A549 treated with CpdA at 1 μM for 4 hours (cell line): ENCODE measurements around the gene COX6A2. TPM values are rescaled to one million over a fixed set of nuclear protein-coding genes. Genes with fewer than 3 reads are reported as not detected.

Experiments used
- total RNA-seq: library from RNA; stranded (reverse); fragments of 200-300 nt; extraction: Qiagen RNA extraction; gene quantifications from 5 replicates; pipeline ENCODE4 v1.2.3, GENCODE V29; 2022; ENCODE audit warnings: low read depth

COX6A2 gene
- total RNA-seq = not detected in 5 replicates

DNA sequence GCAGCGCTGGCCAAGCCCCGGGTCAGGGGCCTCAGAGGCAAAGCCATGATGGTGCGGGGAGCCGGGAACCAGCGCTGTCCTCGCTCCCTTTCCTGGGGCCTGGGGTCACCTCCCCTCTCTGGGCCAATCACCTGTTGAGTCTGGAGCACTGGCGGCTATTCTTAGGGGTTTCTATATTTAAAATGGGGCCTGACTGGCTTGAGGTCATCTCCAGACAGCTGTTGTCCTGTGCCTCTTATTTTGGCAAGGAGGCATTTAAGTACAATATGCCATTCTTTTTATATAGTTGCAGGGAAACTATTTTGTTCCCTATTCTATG is at the start of gene COX6A2:
COX6A2 (minus strand) TSS at position 82 of the 319 bp plus-strand sequence; CDS start at position 47, 35 bp downstream.

GRCh38 chr16:31471875-31472708 is 43.9 kb upstream of the COX6A2 start, which contains the start of gene TGFB1I1:
TGFB1I1 (plus strand) TSS chr16:31472152; CDS start chr16:31472189, 37 bp downstream.

GRCh38 chr16:31458844-31459686 is 30.9 kb upstream of the COX6A2 start, which contains the start of gene ARMC5:
ARMC5 (plus strand) TSS chr16:31459501; CDS start chr16:31459525, 24 bp downstream.

DNA sequence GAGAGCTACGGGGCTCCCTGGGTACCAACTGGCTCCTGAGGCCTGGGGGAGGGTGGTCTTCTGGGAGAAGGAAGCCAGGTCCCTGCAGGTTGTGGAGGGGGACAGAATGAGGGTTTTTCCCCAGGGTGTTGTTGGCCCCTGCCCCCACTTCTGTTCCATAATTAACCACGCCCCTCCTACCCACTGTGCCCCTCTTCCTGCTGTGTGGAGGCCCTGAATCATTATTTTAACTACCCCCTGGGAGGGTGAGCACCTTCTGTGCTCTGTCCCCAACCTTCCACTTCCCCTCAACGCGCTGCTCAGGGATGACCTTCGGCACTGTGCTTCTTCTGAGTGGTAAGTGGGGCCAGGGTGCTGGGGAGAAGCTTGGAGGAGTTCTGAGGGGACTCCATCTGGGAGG is 35.1 kb downstream of the COX6A2 start, which contains the start of gene ITGAD:
ITGAD (plus strand) TSS at position 280 of the 400 bp plus-strand sequence; CDS start at position 306, 26 bp downstream.

Other genes with a start within 250 kb of the COX6A2 start
- 510 to 596 TPM (median 534 TPM) in 5 replicates for gene FUS, start 248.2 kb downstream of the COX6A2 start, total RNA-seq
- 24.0 to 44.0 TPM (median 40.3 TPM) in 5 replicates for gene PYCARD, start 225.6 kb downstream of the COX6A2 start, total RNA-seq
- gene TRIM72, start 214.2 kb downstream of the COX6A2 start, total RNA-seq = 0.01 to 0.16 TPM (median 0.03 TPM) in 4 of 5 replicates, not detected in the other
- not detected in 5 replicates for gene PYDC1, start 211.2 kb downstream of the COX6A2 start, total RNA-seq
- 2.2 to 3.4 TPM (median 2.8 TPM) in 5 replicates for gene ITGAM, start 168.4 kb downstream of the COX6A2 start, total RNA-seq
- gene ITGAX, start 73.2 kb downstream of the COX6A2 start, total RNA-seq = 1.2 to 2.4 TPM (median 1.3 TPM) in 5 replicates
- 0.02 to 0.15 TPM in 2 of 5 replicates, not detected in the others for gene ITGAD, start 35.0 kb downstream of the COX6A2 start, total RNA-seq
- gene ZNF843, start 14.4 kb upstream of the COX6A2 start, total RNA-seq = 0.09 to 0.12 TPM (median 0.10 TPM) in 5 replicates
- 5.3 to 15.0 TPM (median 12.1 TPM) in 5 replicates for gene ARMC5, start 31.1 kb upstream of the COX6A2 start, total RNA-seq
- 34.3 to 68.8 TPM (median 45.1 TPM) in 5 replicates for gene TGFB1I1, start 43.8 kb upstream of the COX6A2 start, total RNA-seq
- 0.10 to 0.45 TPM (median 0.31 TPM) in 5 replicates for gene SLC5A2, start 54.8 kb upstream of the COX6A2 start, total RNA-seq
- gene RUSF1, start 80.0 kb upstream of the COX6A2 start, total RNA-seq = 36.7 to 53.6 TPM (median 49.7 TPM) in 5 replicates
- not detected in 5 replicates for gene AHSP, start 99.5 kb upstream of the COX6A2 start, total RNA-seq